Brain microvascular endothelial cell (primary cell): Measurements from ENCODE around the gene PSMD5.

ENCODE experiments used
- DNase-seq: peaks from one replicate; pipeline ENCODE4 v3.0.0-alpha.2; 2020
- H3K27ac ChIP-seq: fragments of 250-450 bp; sonication (Bioruptor Pico); 2 replicates; pipeline ENCODE4 v1.5.1; 2020; ENCODE audit warnings: mild to moderate bottlenecking, moderate library complexity
- H3K27me3 ChIP-seq: fragments of 250-450 bp; sonication (Bioruptor Pico); replicated peaks from 2 replicates; pipeline ENCODE4 v1.5.1; 2020; ENCODE audit warnings: mild to moderate bottlenecking
- H3K36me3 ChIP-seq: fragments of 250-450 bp; sonication (Bioruptor Pico); replicated peaks from 2 replicates; pipeline ENCODE4 v1.5.1; 2020; ENCODE audit warnings: mild to moderate bottlenecking
- H3K4me3 ChIP-seq: 2 replicates; pipeline ENCODE4 v1.5.1; 2011; ENCODE audit warnings: low read depth, mild to moderate bottlenecking, control low read depth, low read length, moderate library complexity
- in situ Hi-C: cut with HindIII; loops from 2 replicates; pipeline ENCODE4 v1.10.0; 2017; ENCODE audit warnings: low sequenced_read_pairs, low pct_ligation_motif_present
- TF ChIP-seq, protein P1 (sequence below): IDR thresholded peaks from 2 replicates; pipeline ENCODE4 v1.5.1; 2011; ENCODE audit warnings: low read depth, mild to moderate bottlenecking, moderate library complexity, low read length, control low read depth, inconsistent platforms; ENCODE audit errors: missing control alignments

The PSMD5 gene

DNA sequence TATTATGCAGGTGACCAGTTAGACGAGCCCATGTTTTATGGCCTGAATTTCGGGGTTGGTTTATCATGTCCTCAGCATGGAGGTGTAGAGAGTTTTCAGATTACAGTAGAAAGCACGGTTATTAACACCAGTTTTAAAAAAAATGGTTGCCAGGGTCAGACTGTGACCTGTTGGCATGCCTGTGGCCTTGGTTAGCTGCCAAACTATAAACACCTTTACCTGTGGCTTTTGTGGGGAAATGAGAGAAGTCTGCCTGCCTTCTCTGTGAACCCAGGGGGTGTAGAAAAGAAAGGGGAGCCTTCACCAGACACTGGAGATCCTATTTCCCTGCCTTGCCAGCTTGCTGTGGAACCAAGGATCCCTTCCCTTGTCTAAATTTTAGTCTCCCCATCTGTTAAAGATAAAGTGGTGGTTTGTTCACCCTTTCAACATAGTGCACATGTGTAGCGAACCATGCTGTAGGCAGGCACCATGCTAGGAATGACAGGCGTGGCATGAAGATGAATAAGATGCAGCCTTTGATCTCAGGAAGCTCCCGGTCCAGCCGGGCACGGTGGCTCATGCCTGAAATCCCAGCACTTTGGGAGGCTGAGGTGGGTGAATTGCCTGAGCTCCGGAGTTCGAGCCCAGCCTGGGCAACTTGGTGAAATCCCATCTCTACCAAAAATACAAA is 40.3 kb upstream of the PSMD5 start:
- no peaks in the 10 kb centered on the region for H3K36me3 ChIP-seq
- no peak overlapping the region for H3K27ac ChIP-seq
- in situ Hi-C loops = no loop called here
- TF ChIP-seq, protein P1, sequence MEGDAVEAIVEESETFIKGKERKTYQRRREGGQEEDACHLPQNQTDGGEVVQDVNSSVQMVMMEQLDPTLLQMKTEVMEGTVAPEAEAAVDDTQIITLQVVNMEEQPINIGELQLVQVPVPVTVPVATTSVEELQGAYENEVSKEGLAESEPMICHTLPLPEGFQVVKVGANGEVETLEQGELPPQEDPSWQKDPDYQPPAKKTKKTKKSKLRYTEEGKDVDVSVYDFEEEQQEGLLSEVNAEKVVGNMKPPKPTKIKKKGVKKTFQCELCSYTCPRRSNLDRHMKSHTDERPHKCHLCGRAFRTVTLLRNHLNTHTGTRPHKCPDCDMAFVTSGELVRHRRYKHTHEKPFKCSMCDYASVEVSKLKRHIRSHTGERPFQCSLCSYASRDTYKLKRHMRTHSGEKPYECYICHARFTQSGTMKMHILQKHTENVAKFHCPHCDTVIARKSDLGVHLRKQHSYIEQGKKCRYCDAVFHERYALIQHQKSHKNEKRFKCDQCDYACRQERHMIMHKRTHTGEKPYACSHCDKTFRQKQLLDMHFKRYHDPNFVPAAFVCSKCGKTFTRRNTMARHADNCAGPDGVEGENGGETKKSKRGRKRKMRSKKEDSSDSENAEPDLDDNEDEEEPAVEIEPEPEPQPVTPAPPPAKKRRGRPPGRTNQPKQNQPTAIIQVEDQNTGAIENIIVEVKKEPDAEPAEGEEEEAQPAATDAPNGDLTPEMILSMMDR = no peak
- no peak for DNase-seq
- H3K4me3 ChIP-seq = no peak overlapping the region
- H3K27me3 ChIP-seq = no peaks in the 10 kb centered on the region

DNA sequence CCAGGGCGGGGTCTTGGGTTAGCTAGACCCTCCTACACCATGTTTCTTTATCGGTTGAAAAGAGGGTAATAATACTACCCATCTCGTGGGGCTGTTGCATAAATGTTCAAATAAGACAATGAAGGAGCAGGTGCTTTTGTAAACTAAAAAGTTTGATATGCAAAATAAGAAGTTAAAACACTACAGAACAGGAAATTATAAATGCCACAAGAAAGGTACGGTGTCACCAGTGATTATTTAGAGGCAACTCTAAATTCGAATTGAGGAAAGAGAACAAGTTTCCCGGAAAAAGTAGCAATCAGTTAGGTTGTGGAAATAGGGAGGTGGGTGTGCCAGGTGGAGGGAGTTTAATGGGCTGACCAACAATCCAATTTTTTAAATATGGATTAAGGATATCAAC is 36.7 kb upstream of the PSMD5 start:
- Histone ChIP-seq H3K27ac (no peak overlapping the region), H3K36me3 (no peaks in the 10 kb centered on the region), H3K27me3 (no peaks in the 10 kb centered on the region), H3K4me3 (no peak overlapping the region)
- TF ChIP-seq, protein P1 = no peak
- no peak for DNase-seq
- in situ Hi-C loops = no loop called here

DNA sequence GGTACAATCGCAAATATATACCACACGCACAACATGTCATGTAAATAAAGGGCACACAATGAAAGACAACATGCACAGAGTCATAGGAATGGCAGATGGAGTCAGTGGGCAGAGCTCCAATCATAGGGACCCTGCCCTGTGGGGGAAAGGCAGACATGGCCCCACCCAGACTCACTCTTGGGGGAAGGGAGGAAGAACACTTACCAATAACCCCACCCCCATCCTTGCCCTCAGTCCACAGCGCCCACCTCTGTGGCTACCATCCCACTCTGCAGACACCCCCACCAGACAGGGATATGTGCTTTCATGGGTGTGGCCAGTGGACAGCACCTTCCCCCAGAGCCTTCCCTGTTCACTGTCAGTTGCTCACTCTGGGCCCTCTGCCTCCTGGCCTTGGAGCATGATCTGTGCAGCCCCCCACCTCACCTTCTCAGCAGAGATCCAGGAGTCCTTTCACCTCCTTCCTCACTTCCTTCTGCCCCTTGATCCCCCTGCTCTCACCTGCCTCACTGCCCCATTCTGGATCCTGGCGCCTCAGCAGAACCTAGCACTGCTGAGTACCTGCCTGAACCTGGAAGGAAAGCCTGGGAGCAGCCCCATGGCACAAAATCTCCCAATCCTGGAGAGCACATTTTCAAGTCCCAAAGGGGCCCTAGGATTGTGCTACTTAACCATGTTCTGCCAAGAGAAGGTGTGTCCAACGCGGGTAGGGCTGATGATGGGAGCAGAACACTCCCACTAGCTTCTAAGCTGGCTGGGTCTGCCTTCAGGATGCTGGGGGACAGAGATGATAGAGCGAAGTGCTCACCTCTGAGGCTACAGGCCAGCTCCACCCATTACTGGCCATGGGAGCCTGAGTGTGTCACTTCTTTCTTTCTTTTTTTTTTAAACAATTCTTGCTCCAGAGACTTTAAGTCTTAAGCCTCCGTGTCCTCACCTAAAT is 35.7 kb upstream of the PSMD5 start:
- Histone ChIP-seq H3K27me3 (no peaks in the 10 kb centered on the region), H3K36me3 (no peaks in the 10 kb centered on the region), H3K4me3 (no peak overlapping the region), H3K27ac (no peak overlapping the region)
- TF ChIP-seq, protein P1 = no peak
- no peak for DNase-seq
- in situ Hi-C loops = no loop called here

DNA sequence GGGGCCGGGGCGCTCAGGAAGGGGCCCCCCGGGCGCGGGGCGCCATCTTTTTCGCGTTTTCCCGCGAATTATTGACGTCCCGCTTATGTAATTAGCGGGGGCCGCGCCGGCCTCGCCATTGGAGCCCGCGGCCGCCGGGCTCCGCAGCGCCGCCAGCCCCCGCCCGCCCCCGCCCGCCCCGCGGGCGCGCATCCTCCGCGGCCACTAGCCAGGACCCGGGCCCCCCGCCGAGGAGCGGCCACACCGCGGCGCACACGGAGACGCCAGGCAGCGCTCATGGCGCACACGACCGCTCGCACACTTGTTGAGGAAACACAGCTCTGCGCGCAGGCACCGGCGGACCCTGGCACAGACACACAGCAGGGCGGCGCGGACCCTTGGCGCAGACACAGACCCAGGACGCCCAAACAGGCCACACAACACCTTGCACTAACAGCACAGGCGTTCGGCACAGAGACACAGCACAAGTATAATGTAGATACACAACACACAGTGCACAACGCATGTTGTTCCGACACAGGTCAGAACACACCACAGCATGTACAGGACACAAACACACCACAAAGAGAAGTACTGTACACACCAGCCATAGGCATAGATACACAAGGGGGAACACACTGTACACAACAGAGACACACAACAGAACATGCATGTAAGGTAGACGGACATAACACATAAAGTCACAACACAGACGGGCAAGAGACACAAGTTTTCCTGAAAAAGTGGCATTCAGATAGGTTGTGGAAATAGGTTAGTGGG is 34.7 kb upstream of the PSMD5 start:
- in situ Hi-C loops = no loop called here

DNA sequence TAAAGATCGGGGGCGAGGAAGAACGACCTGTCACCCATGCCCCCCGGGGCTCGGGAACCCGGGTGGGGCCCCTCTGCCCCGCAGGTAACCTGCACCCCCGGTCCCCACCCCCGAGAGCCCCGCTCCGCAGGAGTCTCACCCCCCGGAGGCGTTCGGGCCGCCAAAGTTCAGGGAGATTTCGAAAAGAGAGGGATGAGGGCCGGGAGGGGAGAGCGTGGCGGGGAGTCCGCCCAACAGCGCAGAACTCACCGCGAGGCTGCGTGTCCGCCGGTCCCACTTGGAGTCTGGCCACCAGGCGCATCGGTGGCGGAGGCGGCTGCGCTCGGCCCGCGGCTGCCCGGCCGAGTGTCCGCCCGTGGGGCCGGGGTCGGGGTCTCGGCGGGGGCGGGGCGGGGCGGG is 34.1 kb upstream of the PSMD5 start, which contains the start of gene PHF19:
Gene PHF19 (minus strand): TSS at position 347 of the 399 bp plus-strand sequence. CDS start 2,447 bp downstream, outside the sequence.
- in situ Hi-C loops = no loop called here
- H3K27me3 ChIP-seq = no peaks in the 10 kb centered on the region
- peaks cover 2% of the 10 kb centered on the region for H3K36me3 ChIP-seq
- H3K4me3 ChIP-seq = peak within 1 kb of the TSS; percentile 70
- TF ChIP-seq, protein P1 = no peak
- DNase-seq = no peak
- H3K27ac ChIP-seq = peak within 1 kb of the TSS; percentile 36

More for the DNA sequence above, 34.7 kb upstream of the PSMD5 start:
- TF ChIP-seq, protein P1 = peak; percentile 4
- no peaks in the 10 kb centered on the region for H3K27me3 ChIP-seq
- H3K4me3 ChIP-seq = peak overlapping the region; percentile 70
- H3K36me3 ChIP-seq = no peaks in the 10 kb centered on the region
- DNase-seq = peak; percentile 20
- no peak overlapping the region for H3K27ac ChIP-seq
